Measurements from ENCODE around the gene NKAIN1.

DNA sequence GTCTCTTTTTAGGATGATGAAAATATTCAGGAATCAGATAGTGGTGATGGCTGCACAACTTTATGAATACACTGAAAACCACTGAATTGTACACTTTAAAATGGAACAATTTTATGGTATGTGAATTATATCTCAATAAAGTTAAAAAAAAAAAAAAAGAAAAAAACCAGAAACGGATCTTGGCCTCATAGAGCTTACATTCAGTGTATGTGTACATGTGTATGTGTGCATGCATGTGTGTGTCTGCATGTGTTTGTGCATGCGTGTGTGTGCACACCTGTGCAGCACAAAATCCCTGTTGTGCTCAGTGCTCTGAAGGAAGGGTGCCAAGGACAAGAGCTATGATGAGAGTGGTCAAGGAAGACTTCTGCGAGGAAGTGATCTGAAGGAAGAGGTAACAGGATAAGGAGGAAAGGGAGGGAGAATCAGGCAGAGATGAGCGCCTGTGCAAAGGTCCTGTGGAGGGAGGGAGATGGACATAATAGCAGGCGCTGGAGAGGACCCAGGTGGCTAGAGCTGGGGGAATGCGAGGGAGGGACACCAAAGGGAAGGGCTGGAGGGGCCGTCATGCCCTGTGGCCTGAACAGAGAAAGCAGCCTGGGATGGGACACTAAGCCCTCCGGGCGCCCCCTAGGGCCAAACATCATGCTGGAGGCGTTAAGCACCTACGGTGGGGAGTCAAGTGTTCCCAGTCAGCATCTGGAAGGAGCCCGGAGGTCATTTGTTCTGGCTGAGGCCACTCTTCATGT, 25.2 kb downstream of the NKAIN1 start:
- TF ChIP-seq, protein P1, sequence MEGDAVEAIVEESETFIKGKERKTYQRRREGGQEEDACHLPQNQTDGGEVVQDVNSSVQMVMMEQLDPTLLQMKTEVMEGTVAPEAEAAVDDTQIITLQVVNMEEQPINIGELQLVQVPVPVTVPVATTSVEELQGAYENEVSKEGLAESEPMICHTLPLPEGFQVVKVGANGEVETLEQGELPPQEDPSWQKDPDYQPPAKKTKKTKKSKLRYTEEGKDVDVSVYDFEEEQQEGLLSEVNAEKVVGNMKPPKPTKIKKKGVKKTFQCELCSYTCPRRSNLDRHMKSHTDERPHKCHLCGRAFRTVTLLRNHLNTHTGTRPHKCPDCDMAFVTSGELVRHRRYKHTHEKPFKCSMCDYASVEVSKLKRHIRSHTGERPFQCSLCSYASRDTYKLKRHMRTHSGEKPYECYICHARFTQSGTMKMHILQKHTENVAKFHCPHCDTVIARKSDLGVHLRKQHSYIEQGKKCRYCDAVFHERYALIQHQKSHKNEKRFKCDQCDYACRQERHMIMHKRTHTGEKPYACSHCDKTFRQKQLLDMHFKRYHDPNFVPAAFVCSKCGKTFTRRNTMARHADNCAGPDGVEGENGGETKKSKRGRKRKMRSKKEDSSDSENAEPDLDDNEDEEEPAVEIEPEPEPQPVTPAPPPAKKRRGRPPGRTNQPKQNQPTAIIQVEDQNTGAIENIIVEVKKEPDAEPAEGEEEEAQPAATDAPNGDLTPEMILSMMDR (optimal IDR thresholded peaks at IDR 0.05 in 1 of 3, IDR thresholded peaks at IDR 0.05 in 1 of 3, conservative IDR thresholded peaks at IDR 0.05 in 1 of 3; ENCODE audit: extremely low read depth in 1 of 3, insufficient read depth in 2 of 3, low read length in 3 of 3): no peak
- TF ChIP-seq EZH2 (IDR thresholded peaks at IDR 0.05; ENCODE audit: low read length): no peak
